PC-3 (cell line): Measurements from ENCODE around the gene DSG1. TPM values are rescaled to one million over a fixed set of nuclear protein-coding genes. Genes with fewer than 3 reads are reported as not detected.
"Not testable (repeated sequence)": the region's sequence is repeated elsewhere in the genome, so short reads cannot be mapped to it uniquely, and the experiment has no call there.

Source experiments
- ATAC-seq: fragments of 200-7000 bp; cut with Tn5 transposase; 2 replicates; pipeline ENCODE4 v1.9.1; 2020; ENCODE audit warnings: mild to moderate bottlenecking, moderate library complexity
- BruUV-seq: library from RNA; stranded (reverse); fragments of 400-500 nt; replicated peaks from 2 replicates; lab custom pipeline; 2021; lab: Mats Ljungman, UMichigan
- CTCF ChIA-PET: fragments of 300-600 bp; sonication (Branson Sonifier 250); formaldehyde crosslinking; loops from one replicate; lab custom pipeline; 2022; ENCODE audit warnings: antibody characterized with exemption; lab: Charles Lee
- POLR2A ChIA-PET: fragments of 300-600 bp; sonication (Branson Sonifier 250); formaldehyde crosslinking; loops from one replicate; lab custom pipeline; 2022; ENCODE audit warnings: antibody characterized with exemption; ENCODE audit not compliant: unreplicated experiment; lab: Charles Lee
- DNase-seq: peaks from one replicate; pipeline ENCODE4 v3.0.0-alpha.2; 2015
- H2AFZ ChIP-seq: fragments of 300-600 bp; sonication (generic); 2 replicates; pipeline ENCODE4 v1.6.0; 2016; ENCODE audit warnings: antibody characterized with exemption, low read length
- H3F3A ChIP-seq: fragments of 300-600 bp; sonication (generic); one replicate; pipeline ENCODE4 v1.6.0; 2017; ENCODE audit warnings: antibody characterized with exemption, low read length, control low read depth, mild to moderate bottlenecking; ENCODE audit not compliant: unreplicated experiment
- H3K27ac ChIP-seq: fragments of 300-600 bp; sonication (generic); 2 replicates; pipeline ENCODE4 v1.5.1; 2016; ENCODE audit warnings: mild to moderate bottlenecking, low read length
- H3K27me3 ChIP-seq: fragments of 300-600 bp; sonication (generic); 2 replicates; pipeline ENCODE4 v1.6.1; 2016; ENCODE audit warnings: low read length, mixed read lengths
- H3K36me3 ChIP-seq: fragments of 300-600 bp; sonication (generic); 2 replicates; pipeline ENCODE4 v1.6.1; 2016; ENCODE audit warnings: low read depth, mixed run types, low read length, mixed read lengths
- H3K4me1 ChIP-seq: fragments of 300-600 bp; sonication (generic); 2 replicates; pipeline ENCODE4 v1.5.1; 2016; ENCODE audit warnings: low read length; ENCODE audit not compliant: insufficient read depth
- H3K4me2 ChIP-seq: fragments of 300-600 bp; sonication (generic); 2 replicates; pipeline ENCODE4 v1.6.0; 2016; ENCODE audit warnings: low read length
- H3K4me3 ChIP-seq: fragments of 300-600 bp; sonication (generic); 2 replicates; pipeline ENCODE4 v1.5.1; 2016; ENCODE audit warnings: mild to moderate bottlenecking, low read length, mixed read lengths
- H3K79me2 ChIP-seq: fragments of 300-600 bp; sonication (generic); 2 replicates; pipeline ENCODE4 v1.6.1; 2017; ENCODE audit warnings: low read length, mixed read lengths
- H3K9ac ChIP-seq: fragments of 300-600 bp; sonication (generic); 2 replicates; pipeline ENCODE4 v1.6.0; 2016; ENCODE audit warnings: mild to moderate bottlenecking, low read length
- H3K9me2 ChIP-seq: fragments of 300-600 bp; sonication (generic); replicated peaks from 2 replicates; pipeline ENCODE4 v1.6.1; 2016; ENCODE audit warnings: mixed run types, low read length, mixed read lengths
- H3K9me3 ChIP-seq: fragments of 300-600 bp; sonication (generic); 2 replicates; pipeline ENCODE4 v1.6.1; 2016; ENCODE audit warnings: low read length, mixed read lengths
- H4K20me1 ChIP-seq: fragments of 300-600 bp; sonication (generic); 2 replicates; pipeline ENCODE4 v1.6.1; 2016; ENCODE audit warnings: low read length, mixed read lengths
- EZH2 ChIP-seq: fragments of 300-600 bp; sonication (generic); IDR thresholded peaks from one replicate; pipeline ENCODE4 v1.6.1; 2017; ENCODE audit warnings: antibody characterized with exemption, mild to moderate bottlenecking, low read length; ENCODE audit not compliant: unreplicated experiment
- EZH2phosphoT487 ChIP-seq: fragments of 300-600 bp; sonication (generic); IDR thresholded peaks from 2 replicates; pipeline ENCODE4 v1.6.1; 2018; ENCODE audit warnings: mild to moderate bottlenecking, antibody characterized with exemption, low read length, borderline replicate concordance
- intact Hi-C: fragments of 100-400 bp; cut with micrococcal nuclease; formaldehyde crosslinking; loops from 2 replicates; pipeline ENCODE4 v1.9.0; 2023
- total RNA-seq: library from RNA; depleted of rRNA; stranded (reverse); fragments of >200 nt; gene quantifications from 2 replicates; pipeline ENCODE4 v1.2.3, GENCODE V29; 2014
- TF ChIP-seq, protein P1 (sequence below): fragments of 300-600 bp; sonication (generic); conservative IDR thresholded peaks from 2 replicates; pipeline ENCODE4 v1.5.1; 2017; ENCODE audit warnings: antibody characterized with exemption, low read depth, mild to moderate bottlenecking, low read length

Gene DSG1
- total RNA-seq, 1 experiment from 2014 or later: not detected

GRCh38 chr18:31329787-31330438, 12.0 kb downstream of the DSG1 start:
- no peaks in the 10 kb centered on the region for H3K36me3 ChIP-seq
- H3F3A ChIP-seq: no peaks in the 10 kb centered on the region
- H3K79me2 ChIP-seq: no peaks in the 10 kb centered on the region
- no peaks in the 10 kb centered on the region for H3K9me2 ChIP-seq
- H3K27ac ChIP-seq: no peak overlapping the region
- H2AFZ ChIP-seq: no peak overlapping the region
- TF ChIP-seq, protein P1, sequence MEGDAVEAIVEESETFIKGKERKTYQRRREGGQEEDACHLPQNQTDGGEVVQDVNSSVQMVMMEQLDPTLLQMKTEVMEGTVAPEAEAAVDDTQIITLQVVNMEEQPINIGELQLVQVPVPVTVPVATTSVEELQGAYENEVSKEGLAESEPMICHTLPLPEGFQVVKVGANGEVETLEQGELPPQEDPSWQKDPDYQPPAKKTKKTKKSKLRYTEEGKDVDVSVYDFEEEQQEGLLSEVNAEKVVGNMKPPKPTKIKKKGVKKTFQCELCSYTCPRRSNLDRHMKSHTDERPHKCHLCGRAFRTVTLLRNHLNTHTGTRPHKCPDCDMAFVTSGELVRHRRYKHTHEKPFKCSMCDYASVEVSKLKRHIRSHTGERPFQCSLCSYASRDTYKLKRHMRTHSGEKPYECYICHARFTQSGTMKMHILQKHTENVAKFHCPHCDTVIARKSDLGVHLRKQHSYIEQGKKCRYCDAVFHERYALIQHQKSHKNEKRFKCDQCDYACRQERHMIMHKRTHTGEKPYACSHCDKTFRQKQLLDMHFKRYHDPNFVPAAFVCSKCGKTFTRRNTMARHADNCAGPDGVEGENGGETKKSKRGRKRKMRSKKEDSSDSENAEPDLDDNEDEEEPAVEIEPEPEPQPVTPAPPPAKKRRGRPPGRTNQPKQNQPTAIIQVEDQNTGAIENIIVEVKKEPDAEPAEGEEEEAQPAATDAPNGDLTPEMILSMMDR: no peak
- no peak for ATAC-seq
- no peaks in the 10 kb centered on the region for H3K9me3 ChIP-seq
- no peaks in the 10 kb centered on the region for H4K20me1 ChIP-seq
- intact Hi-C loops: loop anchor here (5.0 kb wide), 1 partner anchor 182 kb away; no protein-coding TSS in a partner anchor
- DNase-seq: no peak
- CTCF ChIA-PET: no interaction called here
- no peaks in the 10 kb centered on the region for H3K27me3 ChIP-seq
- POLR2A ChIA-PET: no interaction called here
- H3K9ac ChIP-seq: no peak overlapping the region
- BruUV-seq: no TSS peak
- no peak overlapping the region for H3K4me3 ChIP-seq
- peaks cover 5% of the 10 kb centered on the region for H3K4me1 ChIP-seq
- H3K4me2 ChIP-seq: no peak overlapping the region

DNA sequence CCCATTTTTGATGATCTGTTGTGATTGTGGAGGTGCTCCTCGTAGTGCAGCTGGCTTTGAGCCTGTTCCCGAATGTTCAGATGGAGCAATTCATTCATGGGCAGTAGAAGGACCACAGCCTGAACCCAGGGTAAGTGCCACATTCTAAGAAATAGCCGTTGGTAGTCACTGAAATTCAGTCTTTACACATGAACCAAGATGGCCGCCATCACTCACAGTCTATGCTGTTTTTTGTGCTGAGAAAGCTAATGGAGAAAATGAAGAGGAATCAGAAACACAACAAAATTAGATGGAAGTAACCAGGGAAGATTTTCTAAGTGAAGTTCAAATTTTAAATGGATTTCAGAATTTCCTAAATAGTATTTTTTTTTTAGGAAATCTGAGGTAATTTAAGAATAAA, 25.5 kb downstream of the DSG1 start:
- no TSS peak for BruUV-seq
- Histone ChIP-seq H3K4me1 (no peaks in the 10 kb centered on the region), H3K9me2 (no peaks in the 10 kb centered on the region), H3K27me3 (no peaks in the 10 kb centered on the region), H3K9me3 (no peaks in the 10 kb centered on the region), H3K36me3 (no peaks in the 10 kb centered on the region), H3K79me2 (no peaks in the 10 kb centered on the region), H3K27ac (no peak overlapping the region), H4K20me1 (no peaks in the 10 kb centered on the region), H3K9ac (no peak overlapping the region), H3F3A (no peaks in the 10 kb centered on the region), H3K4me2 (no peak overlapping the region), H2AFZ (peak overlapping the region; percentile 48; the same call in 1 of the 2 replicates), H3K4me3 (no peak overlapping the region)
- intact Hi-C loops: no loop called here
- ChIA-PET CTCF (no interaction called here), POLR2A (no interaction called here)
- ATAC-seq (no peak), DNase-seq (no peak)
- no peak for TF ChIP-seq EZH2
- no peak for TF ChIP-seq EZH2phosphoT487
- TF ChIP-seq, protein P1: no peak

- H3K9me3 ChIP-seq, H3K27me3 ChIP-seq, POLR2A ChIA-PET, BruUV-seq, H4K20me1 ChIP-seq, H3F3A ChIP-seq, H3K9ac ChIP-seq, H3K4me3 ChIP-seq, H3K4me1 ChIP-seq, H3K4me2 ChIP-seq, H3K9me2 ChIP-seq, H3K79me2 ChIP-seq, H3K27ac ChIP-seq, H2AFZ ChIP-seq, H3K36me3 ChIP-seq, intact Hi-C loops, ATAC-seq, CTCF ChIA-PET, DNase-seq: not testable (repeated sequence)
These were observed 35.4 kb downstream of the DSG1 start for GRCh38 chr18:31353336-31353735.
